Upper lobe of left lung (tissue), 6 donors: Measurements from ENCODE around the gene DDHD1. TPM values are rescaled to one million over a fixed set of nuclear protein-coding genes. Genes with fewer than 3 reads are reported as not detected.
A peak's percentile ranks its signal among the peaks of the same experiment; 100 is the strongest.

Experiments
- ATAC-seq, 2 donors: fragments of 200-7000 bp; cut with Tn5 transposase; one replicate each; pipeline ENCODE4 v1.9.1; 2022; ENCODE audit warnings: mild to moderate bottlenecking in 2 of 2, moderate library complexity in 2 of 2; ENCODE audit not compliant: low FRiP score in 2 of 2
- DNase-seq, 2 donors: peaks; one replicate each; pipeline ENCODE4 v3.0.0-alpha.2; 2019 to 2020
- H3K27ac ChIP-seq, 4 donors: fragments of 200-600 bp; sonication (generic); one replicate each; pipeline ENCODE4 v1.5.1; 2016 to 2019
- H3K27me3 ChIP-seq, 4 donors: fragments of 200-600 bp; sonication (generic); one replicate each; pipeline ENCODE4 v1.5.1; 2017 to 2019
- H3K36me3 ChIP-seq, 4 donors: fragments of 200-600 bp; sonication (generic); one replicate each; pipeline ENCODE4 v1.5.1; 2016 to 2019
- H3K4me1 ChIP-seq, 4 donors: fragments of 200-600 bp; sonication (generic); one replicate each; pipeline ENCODE4 v1.5.1; 2018 to 2019
- H3K4me3 ChIP-seq, 4 donors: fragments of 200-600 bp; sonication (generic); one replicate each; pipeline ENCODE4 v1.5.1; 2017 to 2019; ENCODE audit warnings: mild to moderate bottlenecking in 2 of 4, moderate library complexity in 1 of 4
- H3K9me3 ChIP-seq, 4 donors: fragments of 200-600 bp; sonication (generic); one replicate each; pipeline ENCODE4 v1.5.1; 2018 to 2019
- CTCF ChIP-seq, 6 experiments: fragments of 450-650 bp in 4 of 6; fragments of 200-600 bp in 2 of 6; sonication (generic) in 2 of 6; IDR thresholded peaks; one replicate each; pipeline ENCODE4 v1.5.1; 2016 to 2019; ENCODE audit warnings: antibody characterized with exemption in 6 of 6
- EP300 ChIP-seq, 4 donors: sonication (generic); formaldehyde crosslinking; IDR thresholded peaks; one replicate each; pipeline ENCODE4 v1.5.1; 2017; ENCODE audit warnings: antibody characterized with exemption in 4 of 4, control low read depth in 2 of 4
- POLR2A ChIP-seq, 4 donors: fragments of 450-650 bp; IDR thresholded peaks; one replicate each; pipeline ENCODE4 v1.5.1; 2016 to 2017; ENCODE audit warnings: antibody characterized with exemption in 4 of 4, mild to moderate bottlenecking in 2 of 4
- POLR2AphosphoS5 ChIP-seq, 2 donors: sonication (generic); formaldehyde crosslinking; IDR thresholded peaks; one replicate each; pipeline ENCODE4 v1.5.1; 2017; ENCODE audit warnings: antibody characterized with exemption in 2 of 2
- WGBS, 2 donors: methylation state at CpG; one replicate each; pipeline ENCODE4 v1.1.5; 2017 to 2018; 5-methylcytosine and 5-hydroxymethylcytosine counted together
- total RNA-seq, 6 donors: library from RNA; depleted of rRNA in 4 of 6; stranded (reverse); fragments of >200 nt in 4 of 6; gene quantifications; one replicate each; pipeline versions ENCODE4 v1.1.0 to v1.2.1, GENCODE V29; 2016 to 2021
- donor health status: DM: no; HTN: no; CAD: no; lungs with moderate emphysema.
- donor health status: DM: no; HTN: yes; CAD: no; lungs with severe emphysema.

The DDHD1 gene
- total RNA-seq, 6 donors from 2014 or later, result 18.4 to 30.8 (median 25.8) TPM

- DNase-seq (no peak), ATAC-seq (peak in 1 of 2 donors; percentile 79)
- H3K36me3 ChIP-seq, result no peaks in the 10 kb centered on the region
- 61 to 63% methylated on average over 4 of the region's 4 CpGs for WGBS, 2 donors
- H3K4me1 ChIP-seq, result peaks cover 0 to 7% (median 2%) of the 10 kb centered on the region in 4 donors
- TF ChIP-seq CTCF (IDR thresholded peaks at IDR 0.05) (no peak), POLR2A (IDR thresholded peaks at IDR 0.05) (no peak), POLR2AphosphoS5 (IDR thresholded peaks at IDR 0.05) (no peak), EP300 (IDR thresholded peaks at IDR 0.05) (no peak)
- H3K27me3 ChIP-seq, result no peaks in the 10 kb centered on the region
- no peaks in the 10 kb centered on the region for H3K9me3 ChIP-seq
- H3K4me3 ChIP-seq, result no peak overlapping the region
- H3K27ac ChIP-seq, result peak overlapping the region; percentile 21 to 56 (median 30)
Observed at GRCh38 chr14:53167602-53168328, 14.6 kb upstream of the DDHD1 start.

GRCh38 chr14:53161758-53162435 lies 8.8 kb upstream of the DDHD1 start:
- peak in 1 of 4 donors; percentile 77 for TF ChIP-seq EP300 (IDR thresholded peaks at IDR 0.05)
- TF ChIP-seq POLR2A (IDR thresholded peaks at IDR 0.05), result no peak
- TF ChIP-seq CTCF (IDR thresholded peaks at IDR 0.05), result no peak
- TF ChIP-seq POLR2AphosphoS5 (IDR thresholded peaks at IDR 0.05), result no peak
- no peaks in the 10 kb centered on the region for H3K4me1 ChIP-seq
- WGBS, 2 donors, result 71 to 84% methylated on average over 2 of the region's 2 CpGs

GRCh38 chr14:53156238-53156637 lies 3.1 kb upstream of the DDHD1 start:
- Histone ChIP-seq H3K27me3 (no peaks in the 10 kb centered on the region), H3K4me1 (peaks cover 3 to 11% (median 5%) of the 10 kb centered on the region in 4 donors), H3K9me3 (no peaks in the 10 kb centered on the region), H3K4me3 (no peak overlapping the region), H3K27ac (no peak overlapping the region), H3K36me3 (no peaks in the 10 kb centered on the region)
- 94% methylated on average over 4 of the region's 4 CpGs for WGBS, 2 donors
- DNase-seq, result no peak
- TF ChIP-seq POLR2A (IDR thresholded peaks at IDR 0.05) (no peak), CTCF (IDR thresholded peaks at IDR 0.05) (no peak), POLR2AphosphoS5 (IDR thresholded peaks at IDR 0.05) (no peak), EP300 (IDR thresholded peaks at IDR 0.05) (no peak)
- no peak for ATAC-seq

More at GRCh38 chr14:53161758-53162435, 8.8 kb upstream of the DDHD1 start:
- DNase-seq (no peak), ATAC-seq (peak in 1 of 2 donors; percentile 48)
- Histone ChIP-seq H3K27me3 (no peaks in the 10 kb centered on the region), H3K27ac (peak overlapping the region in 2 of 4 donors; percentile 47 to 65), H3K9me3 (no peaks in the 10 kb centered on the region), H3K36me3 (no peaks in the 10 kb centered on the region), H3K4me3 (no peak overlapping the region)

GRCh38 chr14:53153702-53154112 lies 584 bp upstream of the DDHD1 start:
- H3K4me3 ChIP-seq, result peak overlapping the region in 3 of 4 donors; percentile 77 to 96 (median 82)
- H3K27ac ChIP-seq, result peak overlapping the region; percentile 86 to 96 (median 93)
- TF ChIP-seq EP300 (IDR thresholded peaks at IDR 0.05) (no peak), CTCF (IDR thresholded peaks at IDR 0.05) (no peak), POLR2A (IDR thresholded peaks at IDR 0.05) (no peak), POLR2AphosphoS5 (IDR thresholded peaks at IDR 0.05) (no peak)

More at GRCh38 chr14:53153702-53154112, 584 bp upstream of the DDHD1 start:
- 82 to 91% methylated on average over 4 of the region's 4 CpGs for WGBS, 2 donors
- Histone ChIP-seq H3K36me3 (no peaks in the 10 kb centered on the region), H3K4me1 (peaks cover 10 to 33% (median 22%) of the 10 kb centered on the region in 4 donors), H3K9me3 (no peaks in the 10 kb centered on the region), H3K27me3 (no peaks in the 10 kb centered on the region)
- no peak for DNase-seq
- no peak for ATAC-seq
